KMS-11 (cell line): ENCODE data around the gene FIG4.

Experiments
- H2AFZ ChIP-seq: fragments of 200-600 bp; sonication (generic); 2 replicates; pipeline ENCODE4 v1.6.1; 2016; ENCODE audit warnings: antibody characterized with exemption, mixed run types, low read depth
- H3K27ac ChIP-seq: fragments of 200-600 bp; sonication (generic); 2 replicates; pipeline ENCODE4 v1.6.1; 2016; ENCODE audit warnings: mild to moderate bottlenecking, mixed run types
- H3K27me3 ChIP-seq: fragments of 200-600 bp; sonication (generic); 2 replicates; pipeline ENCODE4 v1.6.1; 2017; ENCODE audit warnings: mild to moderate bottlenecking, low read depth, mixed run types, moderate library complexity; ENCODE audit not compliant: insufficient read depth
- H3K36me3 ChIP-seq: fragments of 200-600 bp; sonication (generic); 2 replicates; pipeline ENCODE4 v1.6.1; 2017; ENCODE audit warnings: mild to moderate bottlenecking, mixed run types; ENCODE audit not compliant: insufficient read depth
- H3K4me1 ChIP-seq: fragments of 200-600 bp; sonication (generic); 2 replicates; pipeline ENCODE4 v1.6.1; 2016; ENCODE audit warnings: mild to moderate bottlenecking, low read depth, mixed run types; ENCODE audit not compliant: poor library complexity, severe bottlenecking
- H3K4me2 ChIP-seq: fragments of 200-600 bp; sonication (generic); 2 replicates; pipeline ENCODE4 v1.7.0; 2016; ENCODE audit warnings: mild to moderate bottlenecking, mixed run types
- H3K4me3 ChIP-seq: fragments of 200-600 bp; sonication (generic); IDR thresholded peaks from 2 replicates; pipeline ENCODE4 v1.6.1; 2017; ENCODE audit warnings: low read depth, low read length, mixed read lengths; ENCODE audit not compliant: insufficient read depth
- H3K79me2 ChIP-seq: fragments of 200-600 bp; sonication (generic); 2 replicates; pipeline ENCODE4 v1.6.1; 2016; ENCODE audit warnings: low read depth, mixed run types; ENCODE audit not compliant: insufficient read depth
- H3K9ac ChIP-seq: fragments of 200-600 bp; sonication (generic); 2 replicates; pipeline ENCODE4 v1.6.1; 2016; ENCODE audit warnings: mild to moderate bottlenecking, mixed run types
- H4K20me1 ChIP-seq: fragments of 200-600 bp; sonication (generic); 2 replicates; pipeline ENCODE4 v1.6.1; 2016; ENCODE audit warnings: mild to moderate bottlenecking, mixed run types; ENCODE audit not compliant: insufficient read depth
- TF ChIP-seq, protein P1 (sequence below): fragments of 200-600 bp; sonication (generic); conservative IDR thresholded peaks from 2 replicates; pipeline ENCODE4 v1.6.1; 2017; ENCODE audit warnings: low read depth, mild to moderate bottlenecking, antibody characterized with exemption, low read length, moderate library complexity, mixed read lengths

The FIG4 gene

DNA sequence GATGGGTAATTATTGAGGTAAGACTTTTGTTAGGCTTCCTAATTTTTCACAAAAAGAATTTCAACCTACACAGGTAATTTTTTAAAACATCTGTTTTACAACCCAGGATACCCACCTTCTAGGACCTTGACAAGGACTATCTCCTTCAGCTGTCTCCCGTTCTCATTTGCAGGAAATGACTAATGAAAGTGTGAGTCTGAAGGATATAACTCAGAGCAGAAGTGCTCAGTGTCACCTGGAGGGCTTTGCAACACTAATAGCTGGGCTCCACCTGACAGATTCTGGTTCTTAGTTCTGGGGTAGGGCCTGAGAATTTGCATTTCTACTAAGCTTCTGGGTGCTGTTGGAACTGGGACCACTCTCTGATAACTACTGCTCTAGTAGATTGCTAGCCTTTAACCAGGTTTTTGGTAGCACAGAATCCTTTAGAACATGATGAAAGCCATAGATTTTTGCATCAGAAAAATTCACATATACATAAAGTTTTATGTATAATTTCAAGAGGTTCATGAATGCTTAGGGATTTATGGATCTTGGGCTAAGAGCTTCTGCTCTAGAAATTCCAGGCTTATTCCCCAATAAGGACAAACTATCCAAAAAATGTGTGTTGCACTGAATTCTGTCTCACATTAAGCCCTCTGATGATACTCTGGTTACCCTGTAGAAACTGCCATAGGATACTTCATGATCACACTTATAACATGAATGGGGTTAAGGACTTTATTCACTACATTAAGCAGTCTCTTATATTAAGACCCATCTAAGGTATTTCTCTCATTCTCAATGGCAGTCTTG is 30.4 kb upstream of the FIG4 start:
- H3K4me2 ChIP-seq = no peak overlapping the region
- TF ChIP-seq, protein P1, sequence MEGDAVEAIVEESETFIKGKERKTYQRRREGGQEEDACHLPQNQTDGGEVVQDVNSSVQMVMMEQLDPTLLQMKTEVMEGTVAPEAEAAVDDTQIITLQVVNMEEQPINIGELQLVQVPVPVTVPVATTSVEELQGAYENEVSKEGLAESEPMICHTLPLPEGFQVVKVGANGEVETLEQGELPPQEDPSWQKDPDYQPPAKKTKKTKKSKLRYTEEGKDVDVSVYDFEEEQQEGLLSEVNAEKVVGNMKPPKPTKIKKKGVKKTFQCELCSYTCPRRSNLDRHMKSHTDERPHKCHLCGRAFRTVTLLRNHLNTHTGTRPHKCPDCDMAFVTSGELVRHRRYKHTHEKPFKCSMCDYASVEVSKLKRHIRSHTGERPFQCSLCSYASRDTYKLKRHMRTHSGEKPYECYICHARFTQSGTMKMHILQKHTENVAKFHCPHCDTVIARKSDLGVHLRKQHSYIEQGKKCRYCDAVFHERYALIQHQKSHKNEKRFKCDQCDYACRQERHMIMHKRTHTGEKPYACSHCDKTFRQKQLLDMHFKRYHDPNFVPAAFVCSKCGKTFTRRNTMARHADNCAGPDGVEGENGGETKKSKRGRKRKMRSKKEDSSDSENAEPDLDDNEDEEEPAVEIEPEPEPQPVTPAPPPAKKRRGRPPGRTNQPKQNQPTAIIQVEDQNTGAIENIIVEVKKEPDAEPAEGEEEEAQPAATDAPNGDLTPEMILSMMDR = no peak
- H3K4me1 ChIP-seq = no peaks in the 10 kb centered on the region
- H3K27me3 ChIP-seq = no peaks in the 10 kb centered on the region
- H3K9ac ChIP-seq = no peak overlapping the region
- H3K36me3 ChIP-seq = no peaks in the 10 kb centered on the region
- no peak overlapping the region for H3K4me3 ChIP-seq
- H2AFZ ChIP-seq = no peak overlapping the region
- no peaks in the 10 kb centered on the region for H4K20me1 ChIP-seq
- H3K27ac ChIP-seq = no peak overlapping the region
- no peaks in the 10 kb centered on the region for H3K79me2 ChIP-seq

DNA sequence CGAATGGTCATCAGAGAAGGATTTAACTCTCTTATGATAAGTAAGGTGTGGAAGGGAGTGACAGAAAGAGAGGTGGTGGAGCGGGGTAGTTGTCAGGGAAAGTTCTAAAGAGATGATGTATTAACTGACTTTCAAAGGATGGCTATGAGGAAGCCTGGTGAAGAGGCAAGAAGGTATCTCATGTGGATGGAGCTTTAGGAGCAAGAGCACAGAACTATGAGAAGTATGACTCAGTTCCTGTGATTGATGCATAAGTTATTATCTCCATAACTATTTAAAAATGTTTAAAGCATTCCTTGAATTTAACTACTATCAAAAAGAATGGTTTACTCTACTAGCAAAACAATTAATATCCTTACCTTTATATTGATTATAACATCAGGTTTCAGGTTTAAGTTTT is 28.9 kb upstream of the FIG4 start:
- H4K20me1 ChIP-seq = no peaks in the 10 kb centered on the region
- no peaks in the 10 kb centered on the region for H3K27me3 ChIP-seq
- H3K4me2 ChIP-seq = no peak overlapping the region
- no peak overlapping the region for H3K9ac ChIP-seq
- no peaks in the 10 kb centered on the region for H3K4me1 ChIP-seq
- TF ChIP-seq, protein P1 = no peak
- no peaks in the 10 kb centered on the region for H3K36me3 ChIP-seq
- H3K4me3 ChIP-seq = no peak overlapping the region
- H3K79me2 ChIP-seq = no peaks in the 10 kb centered on the region
- H3K27ac ChIP-seq = no peak overlapping the region
- H2AFZ ChIP-seq = no peak overlapping the region

DNA sequence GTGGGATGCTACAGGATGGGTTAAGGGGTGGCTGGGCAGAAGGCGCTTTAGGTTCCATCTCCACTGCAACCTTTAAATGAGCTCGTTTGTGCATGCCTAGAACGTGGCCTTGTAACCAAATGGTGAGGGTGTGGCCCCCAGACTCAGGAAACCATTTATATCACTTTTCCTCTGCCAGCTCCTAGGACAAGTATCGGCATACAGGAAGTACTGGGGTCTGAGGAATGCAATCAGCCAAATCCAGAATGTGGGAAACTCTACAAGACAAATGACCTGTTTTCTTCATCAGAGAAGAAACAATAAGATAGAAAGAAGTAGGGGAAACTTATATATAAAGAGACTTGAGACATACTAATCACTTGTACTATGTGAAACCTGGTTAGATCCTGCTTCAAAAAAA is 21.3 kb upstream of the FIG4 start:
- Histone ChIP-seq H3K4me1 (no peaks in the 10 kb centered on the region), H3K27me3 (no peaks in the 10 kb centered on the region), H3K4me3 (no peak overlapping the region), H4K20me1 (no peaks in the 10 kb centered on the region), H3K9ac (no peak overlapping the region), H3K36me3 (no peaks in the 10 kb centered on the region), H2AFZ (no peak overlapping the region), H3K79me2 (no peaks in the 10 kb centered on the region), H3K4me2 (no peak overlapping the region), H3K27ac (no peak overlapping the region)
- TF ChIP-seq, protein P1 = no peak

DNA sequence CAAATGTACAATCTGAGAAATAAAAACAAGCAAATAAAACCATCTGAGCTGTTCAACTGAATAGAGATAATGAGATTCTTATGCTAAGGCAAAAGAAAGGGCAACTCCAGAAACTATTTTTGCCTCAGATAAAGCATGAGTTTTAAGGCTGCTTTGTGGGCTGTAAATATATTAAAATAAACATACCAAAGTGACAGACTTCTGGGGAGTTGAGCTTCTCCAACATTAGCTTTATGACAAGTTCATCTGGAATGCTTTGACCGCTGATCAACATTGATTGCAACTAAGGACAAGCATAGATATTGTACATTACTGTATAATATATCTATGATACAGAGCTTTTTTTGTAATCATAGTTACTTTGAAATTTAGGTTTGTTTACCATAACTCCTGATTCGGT is 19.4 kb upstream of the FIG4 start:
- Histone ChIP-seq H2AFZ (no peak overlapping the region), H3K79me2 (no peaks in the 10 kb centered on the region), H3K4me2 (no peak overlapping the region), H3K4me3 (no peak overlapping the region), H3K27ac (no peak overlapping the region), H3K4me1 (no peaks in the 10 kb centered on the region), H3K9ac (no peak overlapping the region), H3K27me3 (no peaks in the 10 kb centered on the region), H4K20me1 (no peaks in the 10 kb centered on the region), H3K36me3 (no peaks in the 10 kb centered on the region)
- TF ChIP-seq, protein P1 = no peak
